GM21717 (cell line): ENCODE results near the gene CUL5.
"Not testable (repeated sequence)": the region's sequence is repeated elsewhere in the genome, so short reads cannot be mapped to it uniquely, and the experiment has no call there.

ENCODE experiments used
- ATAC-seq: cut with Tn5 transposase; IDR thresholded peaks from one replicate; pipeline ENCODE4 v1.9.1; 2021; ENCODE audit warnings: mild to moderate bottlenecking, moderate library complexity; ENCODE audit not compliant: unreplicated experiment

Gene CUL5

GRCh38 chr11:108111126-108111525, 102.4 kb downstream of the CUL5 start:
- no peak for ATAC-seq

GRCh38 chr11:108112057-108112456, 103.4 kb downstream of the CUL5 start:
- no peak for ATAC-seq

- ATAC-seq = no peak
Measured at GRCh38 chr11:108115500-108116140, 106.9 kb downstream of the CUL5 start.

- no peak for ATAC-seq
Measured at GRCh38 chr11:108117746-108118371, 109.2 kb downstream of the CUL5 start.

- ATAC-seq = peak; percentile 29
Measured at GRCh38 chr11:108120936-108121273, 112.2 kb downstream of the CUL5 start.

- peak; percentile 97 for ATAC-seq
Measured at GRCh38 chr11:108121274-108122155, 112.8 kb downstream of the CUL5 start, which contains the start of gene ACAT1. Gene ACAT1, plus strand, starts transcription at chr11:108121567. Its CDS starts 40 bp downstream, at chr11:108121607.

GRCh38 chr11:108122166-108122628, 113.5 kb downstream of the CUL5 start:
- ATAC-seq = no peak

- ATAC-seq = no peak
Measured at GRCh38 chr11:108125096-108125495, 116.4 kb downstream of the CUL5 start.

- ATAC-seq = no peak
Measured at GRCh38 chr11:108128772-108129171, 120.1 kb downstream of the CUL5 start.

GRCh38 chr11:108131993-108132392, 123.3 kb downstream of the CUL5 start:
- no peak for ATAC-seq

- not testable (repeated sequence) for ATAC-seq
Measured at GRCh38 chr11:108132993-108133538, 124.4 kb downstream of the CUL5 start.

- ATAC-seq = no peak
Measured at GRCh38 chr11:108135845-108136544, 127.3 kb downstream of the CUL5 start.

- no peak for ATAC-seq
Measured at GRCh38 chr11:108137212-108137611, 128.5 kb downstream of the CUL5 start.

GRCh38 chr11:108142304-108142703, 133.6 kb downstream of the CUL5 start:
- ATAC-seq = no peak

GRCh38 chr11:108144615-108145014, 135.9 kb downstream of the CUL5 start:
- ATAC-seq = no peak

- no peak for ATAC-seq
Measured at GRCh38 chr11:108147150-108147549, 138.5 kb downstream of the CUL5 start.

GRCh38 chr11:108148556-108148955, 139.9 kb downstream of the CUL5 start:
- no peak for ATAC-seq

GRCh38 chr11:108154591-108154990, 145.9 kb downstream of the CUL5 start:
- no peak for ATAC-seq
